NCI-H146 (cell line): ENCODE data around the gene KHK.
A peak's percentile ranks its signal among the peaks of the same experiment; 100 is the strongest.
"Not testable (repeated sequence)": the region's sequence is repeated elsewhere in the genome, so short reads cannot be mapped to it uniquely, and the experiment has no call there.

Experiments
- DNase-seq: peaks from one replicate; lab custom pipeline; 2025; lab: John Stamatoyannopoulos, UW

KHK gene

DNA sequence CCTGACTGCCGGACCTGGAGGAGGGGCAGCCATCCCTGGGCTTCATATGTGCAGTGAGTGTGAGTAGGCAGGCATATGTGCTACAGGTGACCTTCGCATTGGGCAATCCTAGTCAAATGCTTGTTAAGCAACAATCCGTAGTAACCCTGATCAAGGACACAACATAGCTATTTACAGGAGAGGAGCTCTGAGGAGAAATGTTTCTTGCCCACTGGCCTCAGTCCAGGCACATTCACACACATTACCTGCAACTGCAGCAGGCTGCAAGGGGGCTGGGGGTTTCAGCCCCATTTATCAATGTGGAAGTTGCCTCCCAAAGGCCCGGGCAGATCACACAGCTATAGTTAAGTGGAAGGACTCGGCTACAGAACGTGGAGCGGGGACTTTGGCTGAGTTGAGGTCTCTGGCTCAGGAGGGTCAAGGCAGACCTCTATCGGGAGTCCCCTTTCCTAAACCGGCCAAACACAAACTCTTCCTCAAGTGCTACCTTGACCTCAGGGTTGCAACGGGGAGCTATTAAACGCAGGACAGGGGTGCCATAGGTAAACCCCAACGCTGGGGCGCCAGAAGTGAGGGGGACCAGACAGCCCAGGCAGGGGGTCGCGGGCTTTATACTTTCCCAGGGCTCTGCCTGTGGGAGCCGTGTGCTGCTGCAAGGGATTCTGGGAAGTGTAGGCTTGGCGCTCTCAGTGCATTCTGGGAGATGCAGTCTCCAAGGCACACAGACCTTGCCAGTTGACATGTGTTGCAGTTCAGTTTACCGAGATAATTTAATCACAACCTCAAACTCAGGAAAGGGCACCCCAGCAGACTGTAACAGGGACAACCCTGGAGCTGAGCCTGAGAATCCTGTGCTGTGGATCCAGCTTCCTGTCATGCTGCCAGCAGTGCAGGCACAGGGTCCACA lies 9.4 kb downstream of the KHK start:
- DNase-seq = peak; percentile 9

DNA sequence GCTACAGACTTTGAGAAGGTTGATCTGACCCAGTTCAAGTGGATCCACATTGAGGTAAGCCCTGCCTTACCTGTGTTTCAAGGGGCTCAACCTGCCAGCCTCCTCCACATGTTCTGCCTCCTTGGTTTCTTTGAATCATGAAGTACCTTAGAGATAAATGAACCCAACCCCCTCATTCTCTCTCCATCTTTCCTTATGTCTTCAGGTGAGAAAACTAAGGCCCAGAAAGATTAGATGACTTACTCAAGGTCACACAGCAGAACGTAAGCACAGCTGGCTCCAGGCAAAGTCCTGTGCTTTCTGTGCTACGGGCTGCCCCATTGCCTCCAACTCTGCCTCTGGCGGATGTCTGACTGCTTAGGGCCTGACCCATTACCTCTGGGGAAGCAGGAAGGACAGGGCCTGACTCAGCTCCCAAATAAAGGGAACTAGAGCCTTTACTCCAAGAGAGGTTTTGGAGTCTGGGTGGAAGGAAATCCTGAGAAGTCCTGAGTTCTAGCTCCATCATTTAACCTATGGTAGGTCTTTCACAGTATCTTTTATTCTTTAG lies 10.3 kb downstream of the KHK start:
- no peak for DNase-seq

DNA sequence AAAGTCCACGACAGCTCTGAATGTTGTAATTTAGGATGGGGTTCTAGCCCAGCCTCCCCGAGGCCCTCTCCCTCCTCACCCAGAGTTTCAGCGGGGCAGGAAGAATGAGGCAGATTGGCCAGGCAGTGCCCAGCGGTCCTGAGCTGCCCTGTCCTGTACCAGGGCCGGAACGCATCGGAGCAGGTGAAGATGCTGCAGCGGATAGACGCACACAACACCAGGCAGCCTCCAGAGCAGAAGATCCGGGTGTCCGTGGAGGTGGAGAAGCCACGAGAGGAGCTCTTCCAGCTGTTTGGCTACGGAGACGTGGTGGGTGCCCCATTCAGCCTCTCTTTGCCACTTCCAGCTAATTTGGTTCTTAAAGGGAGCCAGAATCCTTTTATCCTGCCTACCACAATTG lies 10.8 kb downstream of the KHK start:
- no peak for DNase-seq

DNA sequence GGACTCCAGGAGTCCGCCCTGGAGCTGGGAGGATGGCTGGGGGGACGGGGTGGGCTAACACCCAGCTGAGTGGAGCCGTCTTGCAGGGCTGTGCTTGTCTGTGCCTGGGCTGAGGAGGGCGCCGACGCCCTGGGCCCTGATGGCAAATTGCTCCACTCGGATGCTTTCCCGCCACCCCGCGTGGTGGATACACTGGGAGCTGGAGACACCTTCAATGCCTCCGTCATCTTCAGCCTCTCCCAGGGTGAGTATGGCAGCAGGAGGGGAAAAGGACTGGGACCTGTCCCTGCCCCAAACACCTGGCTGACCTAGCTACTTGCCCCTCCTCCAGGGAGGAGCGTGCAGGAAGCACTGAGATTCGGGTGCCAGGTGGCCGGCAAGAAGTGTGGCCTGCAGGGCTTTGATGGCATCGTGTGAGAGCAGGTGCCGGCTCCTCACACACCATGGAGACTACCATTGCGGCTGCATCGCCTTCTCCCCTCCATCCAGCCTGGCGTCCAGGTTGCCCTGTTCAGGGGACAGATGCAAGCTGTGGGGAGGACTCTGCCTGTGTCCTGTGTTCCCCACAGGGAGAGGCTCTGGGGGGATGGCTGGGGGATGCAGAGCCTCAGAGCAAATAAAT lies 12.9 kb downstream of the KHK start:
- DNase-seq = no peak

DNA sequence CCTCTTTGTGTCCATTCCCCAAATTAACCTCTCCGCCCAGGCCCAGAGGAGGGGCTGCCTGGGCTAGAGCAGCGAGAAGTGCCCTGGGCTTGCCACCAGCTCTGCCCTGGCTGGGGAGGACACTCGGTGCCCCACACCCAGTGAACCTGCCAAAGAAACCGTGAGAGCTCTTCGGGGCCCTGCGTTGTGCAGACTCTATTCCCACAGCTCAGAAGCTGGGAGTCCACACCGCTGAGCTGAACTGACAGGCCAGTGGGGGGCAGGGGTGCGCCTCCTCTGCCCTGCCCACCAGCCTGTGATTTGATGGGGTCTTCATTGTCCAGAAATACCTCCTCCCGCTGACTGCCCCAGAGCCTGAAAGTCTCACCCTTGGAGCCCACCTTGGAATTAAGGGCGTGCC lies 13.5 kb downstream of the KHK start:
- no peak for DNase-seq

DNA sequence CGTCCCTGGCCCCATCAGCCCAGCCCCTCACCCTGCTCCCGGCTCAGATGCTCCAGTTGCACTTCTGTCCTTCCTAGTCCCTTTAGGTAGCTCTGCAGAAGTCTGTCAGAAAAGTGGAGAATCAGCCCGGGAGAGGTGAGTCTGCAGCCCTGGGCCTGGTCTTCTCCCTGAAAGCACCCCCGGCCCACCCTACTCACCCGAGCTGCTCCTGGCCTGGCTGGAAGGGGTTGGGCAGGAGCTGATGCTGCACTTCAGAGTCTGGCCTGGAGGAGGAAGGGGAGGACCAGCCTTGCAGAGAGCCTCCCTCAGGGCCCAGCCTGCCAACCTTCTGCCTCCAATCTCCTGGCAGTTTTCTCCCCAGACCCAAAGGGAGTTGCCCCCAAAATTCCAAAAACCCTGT lies 15.8 kb downstream of the KHK start:
- DNase-seq = no peak

DNA sequence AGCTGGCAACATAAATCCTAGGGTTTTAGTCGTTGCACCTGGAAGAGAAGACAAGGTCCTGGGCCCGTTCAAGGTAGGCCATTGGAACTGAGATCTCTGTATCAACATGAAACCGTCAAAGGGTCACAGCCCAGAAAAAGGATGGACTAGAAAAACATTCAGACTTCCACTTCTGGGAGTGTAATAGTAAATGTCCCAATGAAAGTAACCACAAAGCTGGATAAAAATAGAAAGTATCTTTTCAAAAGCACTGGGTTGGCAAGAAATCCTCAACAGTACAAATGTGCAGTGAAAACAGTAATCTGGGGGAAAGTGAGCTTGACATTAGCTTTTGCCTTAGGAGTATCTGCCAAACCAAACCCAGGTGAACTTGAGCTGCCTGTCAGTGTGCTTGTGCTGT lies 19.4 kb downstream of the KHK start:
- DNase-seq = no peak

DNA sequence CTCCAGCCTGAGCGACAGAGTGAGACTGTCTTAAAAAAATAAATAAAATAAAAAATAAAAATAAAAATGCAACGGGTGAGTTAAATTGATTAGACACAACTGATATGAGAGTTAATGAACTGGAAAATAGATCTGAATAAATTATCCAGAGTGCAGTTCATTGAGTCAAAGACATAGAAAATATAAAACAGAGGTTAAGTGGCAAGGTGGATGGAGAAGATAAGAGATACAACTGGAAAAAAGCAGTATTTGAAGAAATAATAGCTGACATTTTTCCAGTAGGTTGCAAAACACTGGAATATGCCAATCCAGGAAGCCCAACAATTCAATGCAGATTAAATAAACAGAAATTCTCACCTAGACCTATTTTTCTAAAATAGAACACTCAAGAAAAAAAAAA lies 21.6 kb downstream of the KHK start:
- no peak for DNase-seq

DNA sequence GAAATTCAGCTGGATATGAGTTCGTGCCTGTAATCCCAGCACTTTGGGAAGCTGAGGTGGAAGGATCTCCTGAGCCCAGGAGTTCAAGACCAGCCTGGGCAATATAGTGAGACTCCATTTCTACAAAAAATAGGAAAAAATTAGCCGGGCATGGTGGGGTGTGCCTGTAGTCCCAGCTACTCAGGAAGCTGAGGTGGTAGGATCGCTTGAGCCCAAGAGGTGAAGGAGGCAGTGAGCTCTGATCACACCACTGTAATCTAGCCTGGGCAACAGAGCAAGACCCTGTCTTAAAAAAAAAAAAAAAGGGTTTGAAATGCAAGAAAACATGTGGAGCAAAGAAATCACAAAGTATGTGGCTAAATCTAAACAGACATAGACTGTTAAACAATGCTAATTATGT lies 22.5 kb downstream of the KHK start:
- no peak for DNase-seq

DNA sequence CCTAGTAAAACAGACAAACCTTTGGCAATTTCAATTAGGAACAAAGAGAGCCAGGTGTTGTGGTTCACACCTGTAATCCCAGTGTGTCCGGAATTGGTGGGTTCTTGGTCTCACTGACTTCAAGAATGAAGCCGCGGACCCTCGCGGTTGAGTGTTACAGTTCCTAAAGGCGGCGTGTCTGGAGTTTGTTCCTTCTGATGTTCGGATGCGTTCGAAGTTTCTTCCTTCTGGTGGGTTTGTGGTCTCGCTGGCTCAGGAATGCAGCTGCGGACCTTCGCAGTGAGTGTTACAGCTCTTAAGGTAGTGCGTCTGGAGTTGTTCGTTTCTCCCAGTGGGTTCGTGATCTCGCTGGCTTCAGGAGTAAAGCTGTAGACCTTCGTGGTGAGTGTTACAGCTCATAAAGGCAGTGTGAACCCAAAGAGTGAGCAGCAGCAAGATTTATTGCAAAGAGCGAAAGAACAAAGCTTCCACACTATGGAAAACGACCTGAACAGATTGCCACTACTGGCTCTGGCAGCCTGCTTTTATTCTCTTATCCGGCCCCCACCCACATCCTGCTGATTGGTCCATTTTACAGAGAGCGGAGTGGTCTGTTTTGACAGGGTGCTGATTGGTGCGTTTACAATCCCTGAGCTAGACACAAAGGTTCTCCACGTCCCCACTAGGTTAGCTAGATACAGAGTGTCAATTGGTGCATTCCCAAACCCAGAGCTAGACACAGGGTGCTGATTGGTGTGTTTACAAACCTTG lies 24.2 kb downstream of the KHK start:
- not testable (repeated sequence) for DNase-seq

DNA sequence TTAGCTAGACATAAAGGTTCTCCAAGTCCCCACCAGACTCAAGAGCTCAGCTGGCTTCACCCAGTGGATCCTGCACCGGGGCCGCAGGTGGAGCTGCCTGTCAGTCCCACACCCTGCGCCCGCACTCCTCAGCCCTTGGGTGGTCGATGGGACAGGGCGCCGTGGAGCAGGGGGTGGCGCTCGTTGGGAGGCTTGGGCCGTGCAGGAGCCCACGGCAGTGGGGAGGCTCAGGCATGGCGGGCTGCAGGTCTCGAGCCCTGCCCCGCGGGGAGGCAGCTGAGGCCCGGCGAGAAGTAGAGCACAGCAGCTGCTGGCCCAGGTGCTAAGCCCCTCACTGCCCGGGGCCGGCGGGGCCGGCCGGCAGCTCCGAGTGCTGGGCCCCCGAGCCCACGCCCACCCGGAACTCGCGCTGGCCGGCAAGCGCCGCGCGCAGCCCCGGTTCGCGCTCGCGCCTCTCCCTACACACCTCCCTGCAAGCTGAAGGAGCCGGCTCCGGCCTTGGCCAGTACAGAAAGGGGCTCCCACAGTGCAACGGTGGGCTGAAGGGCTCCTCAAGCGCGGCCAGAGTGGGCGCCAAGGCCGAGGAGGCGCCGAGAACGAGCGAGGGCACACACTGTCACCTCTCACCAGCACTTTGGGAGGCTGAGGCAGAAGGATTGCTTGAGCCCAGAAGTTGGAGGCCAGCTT lies 25.0 kb downstream of the KHK start:
- DNase-seq = not testable (repeated sequence)

DNA sequence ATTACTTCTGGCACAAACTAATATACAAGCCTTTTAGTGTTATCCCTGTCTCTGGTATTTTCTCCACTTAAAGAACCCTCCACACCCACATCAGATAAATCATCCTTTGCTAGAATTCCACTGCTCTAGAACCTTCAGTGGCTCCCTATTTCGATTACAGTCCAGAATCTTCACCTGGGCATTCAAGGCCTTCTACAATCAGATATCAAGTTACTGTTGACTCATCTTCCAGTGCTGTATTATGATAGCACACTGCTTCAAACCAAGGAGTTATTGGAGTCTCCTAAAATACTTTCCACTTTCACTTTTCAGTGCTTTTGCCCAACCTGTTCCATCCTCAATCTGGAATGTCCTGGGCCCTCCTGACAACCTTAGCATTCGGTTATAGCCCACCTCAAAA lies 28.9 kb downstream of the KHK start:
- no peak for DNase-seq

DNA sequence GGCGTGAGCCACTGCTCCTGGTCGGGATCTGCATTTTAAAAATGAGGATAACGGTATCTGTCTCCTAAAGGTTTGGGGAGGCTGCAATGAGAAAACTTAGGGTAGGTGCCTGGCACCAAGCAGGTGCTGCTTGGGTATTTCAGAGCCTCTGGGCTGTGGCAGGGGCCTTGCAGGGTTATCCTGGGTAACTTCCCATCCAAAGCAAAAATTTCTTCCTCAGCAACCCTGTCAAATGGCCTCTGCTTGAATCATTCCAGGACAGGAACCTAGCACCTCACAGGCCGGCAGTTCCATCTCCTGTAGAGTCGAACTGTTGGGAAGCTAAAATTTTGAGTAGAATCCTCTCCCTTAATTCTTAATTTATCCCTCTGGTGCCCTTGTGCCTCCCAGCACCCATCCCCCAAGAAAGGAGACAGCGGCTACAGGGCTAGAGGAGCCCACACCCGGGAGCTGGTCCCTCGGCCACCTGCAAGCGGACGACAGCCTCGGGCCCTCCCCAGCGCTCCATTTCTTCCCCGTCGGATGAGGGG lies 31.5 kb downstream of the KHK start:
- peak; percentile 39 for DNase-seq

DNA sequence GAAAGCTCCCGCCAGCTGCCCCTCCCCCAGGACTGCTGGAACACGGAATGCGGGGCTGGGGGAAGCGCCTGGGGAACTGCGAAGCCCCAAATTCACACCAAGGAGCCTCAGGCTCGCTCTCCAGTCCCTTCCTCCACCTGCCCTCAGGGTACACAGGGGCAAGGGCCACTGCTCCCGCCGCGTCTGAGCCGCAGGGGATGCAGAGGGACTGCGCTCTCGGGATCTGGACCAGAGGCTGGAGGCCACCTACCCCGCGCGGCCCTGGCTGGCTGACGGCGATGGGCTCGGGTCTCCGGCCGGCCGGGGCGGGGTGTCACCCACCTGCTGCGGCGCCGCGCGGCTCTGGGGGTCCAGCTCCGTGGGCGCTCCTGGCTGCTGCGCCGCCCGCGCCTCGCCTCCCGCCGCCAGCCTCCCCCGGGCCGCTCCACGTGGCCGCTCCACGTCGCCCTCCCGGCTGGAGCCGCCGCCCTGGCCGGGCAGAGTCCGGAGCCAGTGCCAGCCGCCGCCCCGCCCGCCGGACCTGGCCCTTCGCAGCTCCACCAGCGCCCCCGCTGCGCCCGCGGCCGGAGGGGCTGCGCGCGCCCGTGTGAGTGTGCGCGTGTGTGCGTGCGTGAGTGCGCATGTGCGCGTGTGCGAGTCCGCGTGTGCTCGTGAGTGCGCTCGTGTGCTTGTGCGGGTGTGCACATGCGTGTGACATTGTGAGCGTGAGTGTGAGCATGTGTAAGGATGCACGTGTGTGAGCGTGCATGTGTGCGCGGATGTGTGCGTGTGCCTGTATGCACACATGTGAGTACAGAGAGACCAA lies 32.2 kb downstream of the KHK start, which contains the start of gene CGREF1:
Gene CGREF1 (minus strand): TSS at position 604 of the 805 bp plus-strand sequence. CDS start 14,762 bp downstream, outside the sequence.
- DNase-seq = peak; percentile 51

DNA sequence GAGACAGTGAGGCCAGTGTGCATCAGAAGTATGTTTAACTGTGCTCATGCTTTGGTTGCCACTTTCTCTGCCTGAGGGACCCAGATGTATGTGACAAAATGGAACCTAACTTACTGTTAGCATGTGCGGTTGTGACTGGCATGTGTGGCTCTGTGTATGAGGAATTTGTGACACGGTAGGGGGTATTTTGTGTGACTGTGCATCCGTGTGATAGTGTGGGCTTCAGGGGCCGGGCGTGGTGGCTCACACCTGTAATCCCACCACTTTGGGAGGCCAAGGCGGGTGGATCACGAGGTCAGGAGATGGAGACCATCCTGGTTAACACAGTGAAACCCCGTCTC lies 32.7 kb downstream of the KHK start:
- peak; percentile 39 for DNase-seq

DNA sequence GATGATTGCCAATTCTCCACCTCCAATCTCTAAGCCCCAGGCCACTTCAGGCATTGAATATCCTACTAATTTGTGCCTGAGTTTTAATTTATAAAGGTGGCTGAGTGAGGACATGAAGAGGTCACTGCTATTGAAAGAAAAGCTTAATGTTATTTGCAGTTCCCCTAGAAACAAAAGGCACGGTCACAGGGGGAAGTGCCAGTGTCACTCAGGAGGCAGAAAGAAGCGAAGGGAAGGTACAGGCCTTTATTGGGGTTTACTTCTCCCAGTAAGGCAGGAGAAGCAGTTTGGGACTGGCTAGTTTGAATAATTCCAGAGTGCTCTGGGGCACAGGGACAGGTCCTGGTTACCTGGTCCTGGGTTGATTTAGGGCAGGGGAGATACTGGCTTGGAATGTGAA lies 35.3 kb downstream of the KHK start:
- no peak for DNase-seq

DNA sequence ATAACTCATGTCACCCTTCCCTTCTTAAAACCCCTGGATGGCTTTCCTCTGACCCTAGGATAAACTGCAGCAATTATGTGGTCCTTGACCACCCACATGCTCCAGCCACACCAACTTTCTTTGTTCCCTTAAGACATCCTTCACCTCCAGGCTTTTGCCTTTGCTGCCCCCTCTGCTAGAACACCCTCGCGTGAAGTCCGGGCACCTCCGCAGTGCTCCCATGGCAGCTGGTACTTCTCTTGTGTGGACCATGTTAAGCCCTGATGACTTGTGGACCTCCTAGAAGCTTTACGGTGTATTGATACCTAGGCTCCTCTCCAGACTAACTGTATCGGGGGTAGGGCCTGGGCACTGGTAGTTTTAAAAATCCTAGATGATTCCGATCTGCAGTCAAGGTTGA lies 36.2 kb downstream of the KHK start:
- DNase-seq = no peak

DNA sequence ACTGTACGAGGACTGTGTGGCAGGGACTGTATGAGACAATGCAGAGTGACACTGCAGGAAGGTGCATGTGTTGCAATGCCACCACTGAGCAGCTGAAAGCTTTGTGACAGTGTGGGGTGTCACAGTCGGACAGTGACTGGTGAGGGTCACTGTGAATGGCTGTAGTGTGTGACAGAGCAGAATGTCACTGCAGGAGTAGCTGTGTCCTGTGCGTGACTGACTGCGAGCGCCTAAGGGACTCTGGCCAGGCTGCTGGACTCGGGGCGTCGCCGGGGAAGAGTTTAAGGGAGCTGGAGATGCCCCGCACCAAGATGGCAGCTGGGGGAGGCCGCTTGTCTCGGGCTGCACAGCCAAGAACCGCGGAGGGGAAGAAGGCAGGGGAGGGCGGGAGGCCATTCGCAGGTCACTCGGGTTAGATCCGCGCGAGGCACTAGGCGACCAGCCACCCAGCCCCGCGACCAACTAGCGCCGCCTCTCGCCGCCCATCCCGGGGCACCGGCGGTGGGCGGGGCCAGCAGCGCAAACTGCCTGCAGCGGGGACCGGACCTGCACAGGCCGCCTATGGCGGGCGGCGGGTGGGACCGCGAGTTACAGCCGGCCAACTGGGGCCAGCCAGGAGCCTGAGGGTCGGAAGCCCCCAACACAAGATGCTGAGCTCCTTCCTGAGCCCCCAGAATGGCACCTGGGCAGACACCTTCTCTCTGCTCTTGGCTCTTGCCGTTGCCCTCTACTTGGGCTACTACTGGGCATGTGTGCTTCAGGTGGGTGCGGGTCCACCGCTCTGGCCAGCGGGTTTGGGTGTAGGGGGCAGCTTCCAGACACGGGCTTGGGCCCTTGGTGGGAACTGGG lies 37.0 kb downstream of the KHK start, which contains the start of gene ABHD1:
Gene ABHD1 (plus strand): TSS at position 514 of the 849 bp plus-strand sequence. CDS start 134 bp downstream, at position 648.
- DNase-seq = peak; percentile 56

DNA sequence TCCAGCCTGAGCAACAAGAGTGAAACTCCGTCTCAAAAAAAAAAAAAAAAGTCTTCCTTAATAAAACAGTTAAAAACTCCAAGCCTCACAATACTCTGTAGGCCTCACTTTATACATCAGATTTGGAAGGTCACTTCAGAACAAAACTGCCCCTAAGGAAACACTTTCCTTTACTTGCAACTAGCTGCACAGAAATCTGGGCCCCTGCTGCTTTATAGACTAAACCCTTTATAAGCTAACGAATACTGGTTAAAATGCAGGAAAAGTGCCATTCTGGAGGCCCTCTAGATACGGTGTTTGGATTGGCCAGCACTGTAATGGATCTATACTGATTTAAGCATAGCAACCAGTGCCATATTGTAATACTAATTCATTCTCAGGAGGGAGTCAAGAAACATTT lies 38.5 kb downstream of the KHK start:
- DNase-seq = no peak

DNA sequence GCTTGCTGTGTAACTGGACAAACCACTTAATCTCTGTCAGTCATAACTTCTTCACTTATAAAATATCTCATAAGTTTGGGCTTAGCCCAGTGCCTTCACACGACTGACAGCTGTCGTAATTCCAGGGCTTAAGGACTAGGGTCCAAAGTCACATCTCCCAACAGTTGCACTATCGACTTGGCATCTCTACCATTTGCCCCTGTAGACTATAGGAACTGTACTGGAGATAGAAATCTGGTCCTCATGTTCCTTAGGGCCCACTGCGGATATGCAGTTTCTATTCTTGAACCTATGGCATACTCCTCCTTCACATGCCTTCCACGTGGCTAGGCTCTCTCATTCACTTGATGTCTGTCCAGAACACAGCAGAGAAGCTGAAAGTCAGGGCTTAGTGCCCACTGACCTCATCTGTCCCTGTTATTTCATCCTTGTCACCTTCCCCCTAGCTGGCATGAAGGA lies 39.7 kb downstream of the KHK start:
- no peak for DNase-seq
